Activated CD8-positive, alpha-beta memory T cell treated with anti-CD3 and anti-CD28 coated beads for 48 hours (primary cell): ENCODE data around the gene ANO9.
"Not testable (repeated sequence)": the region's sequence is repeated elsewhere in the genome, so short reads cannot be mapped to it uniquely, and the experiment has no call there.

Experiments used
- DNase-seq, 3 experiments: peaks; one replicate each; pipeline ENCODE4 v3.0.0-alpha.2; 2020; ENCODE audit warnings: low read depth in 2 of 3, low spot score in 2 of 3

Gene ANO9

DNA sequence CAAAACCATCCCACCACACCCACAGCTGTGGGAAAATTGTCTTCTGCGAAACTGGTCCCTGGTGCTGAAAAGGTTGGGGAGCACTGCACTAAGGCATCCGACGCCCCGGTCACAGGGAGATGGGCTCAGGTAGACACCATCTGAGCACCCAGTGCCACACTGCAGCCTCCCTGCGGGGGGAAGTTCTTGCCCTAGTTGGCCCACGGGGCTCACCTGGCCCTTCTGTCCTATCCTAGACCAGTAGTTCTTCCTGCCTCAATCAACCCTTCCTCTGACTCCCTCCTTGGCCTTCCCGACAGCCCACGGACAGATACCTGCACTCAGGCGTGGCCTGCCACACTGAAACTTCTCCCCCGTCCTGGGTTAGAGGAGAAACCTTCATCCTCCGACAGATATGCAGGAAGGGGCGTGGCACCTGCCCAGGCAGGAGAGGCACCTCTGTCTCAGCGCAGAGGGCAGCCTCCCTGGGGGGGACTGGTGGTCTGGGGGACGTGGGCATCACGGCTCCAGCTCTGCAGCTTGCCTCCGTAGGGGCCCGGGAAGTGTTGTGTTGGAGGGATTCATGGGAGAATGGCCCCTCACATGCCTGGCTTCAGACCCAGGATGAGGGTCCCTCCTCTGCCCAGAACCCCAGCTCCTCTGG lies 4.5 kb downstream of the ANO9 start:
- DNase-seq, result no peak

DNA sequence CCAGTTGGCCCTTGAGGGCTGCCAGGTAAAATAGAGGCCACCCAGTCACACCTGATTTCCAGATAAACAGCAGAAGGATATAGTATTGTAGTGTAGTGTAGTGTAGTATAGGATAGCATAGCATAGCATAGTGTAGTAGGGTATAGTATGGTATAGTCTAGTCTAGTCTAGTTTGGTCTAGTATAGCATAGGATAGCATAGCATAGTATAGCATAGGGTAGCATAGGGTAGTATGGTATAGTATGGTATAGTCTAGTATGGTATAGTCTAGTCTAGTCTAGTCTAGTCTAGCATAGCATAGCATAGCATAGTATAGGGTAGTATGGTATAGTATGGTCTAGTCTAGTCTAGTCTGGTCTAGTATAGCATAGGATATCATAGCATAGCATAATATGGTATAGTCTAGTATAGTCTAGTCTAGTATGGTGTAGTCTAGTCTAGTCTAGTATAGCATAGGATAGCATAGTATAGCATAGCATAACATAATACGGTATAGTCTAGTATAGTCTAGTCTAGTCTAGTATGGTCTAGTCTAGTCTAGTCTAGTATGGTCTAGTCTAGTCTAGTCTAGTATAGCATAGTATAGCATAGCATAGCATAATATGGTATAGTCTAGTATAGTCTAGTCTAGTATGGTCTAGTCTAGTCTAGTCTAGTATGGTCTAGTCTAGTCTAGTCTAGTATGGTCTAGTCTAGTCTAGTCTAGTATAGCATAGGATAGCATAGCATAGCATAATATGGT lies 6.6 kb downstream of the ANO9 start:
- not testable (repeated sequence) for DNase-seq

DNA sequence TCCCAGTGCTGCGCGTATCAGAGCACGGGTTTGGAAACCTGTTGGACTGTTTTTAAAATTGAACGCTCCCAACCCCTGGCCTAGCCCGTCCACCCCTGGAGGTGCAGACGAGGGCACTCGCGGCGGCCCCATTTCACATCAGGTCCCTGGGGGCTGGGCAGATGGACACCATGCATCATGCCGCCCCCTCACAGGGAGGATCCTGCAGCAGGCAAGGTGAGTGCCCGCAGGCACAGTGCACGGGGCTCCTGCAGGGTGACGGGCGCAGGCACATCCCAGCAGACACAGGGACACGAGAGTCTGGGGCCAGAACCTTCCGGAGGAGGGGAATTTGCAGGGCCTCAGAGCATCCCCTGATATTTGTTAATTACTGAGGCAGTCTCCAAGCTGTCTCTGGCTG lies 7.3 kb downstream of the ANO9 start:
- no peak for DNase-seq

DNA sequence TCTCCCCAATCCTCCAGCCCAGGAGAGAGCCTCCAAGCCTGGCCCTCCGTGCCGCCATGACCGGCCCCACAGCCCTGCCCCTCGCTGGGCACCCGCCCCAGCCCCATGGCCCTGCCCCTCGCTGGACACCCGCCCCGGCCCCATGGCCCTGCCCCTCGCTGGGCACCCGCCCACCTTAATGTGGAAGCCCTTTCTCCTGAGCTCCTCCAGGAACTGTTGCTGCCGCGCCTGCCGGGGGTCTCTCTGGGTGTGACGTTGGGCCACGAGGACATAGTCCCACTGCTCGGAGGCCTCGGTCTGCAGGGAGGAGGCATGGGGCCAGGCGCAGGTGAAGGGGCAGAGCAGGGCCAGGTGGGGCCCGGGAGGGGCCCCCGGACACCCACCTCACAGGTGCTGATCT lies 8.2 kb downstream of the ANO9 start:
- no peak for DNase-seq

DNA sequence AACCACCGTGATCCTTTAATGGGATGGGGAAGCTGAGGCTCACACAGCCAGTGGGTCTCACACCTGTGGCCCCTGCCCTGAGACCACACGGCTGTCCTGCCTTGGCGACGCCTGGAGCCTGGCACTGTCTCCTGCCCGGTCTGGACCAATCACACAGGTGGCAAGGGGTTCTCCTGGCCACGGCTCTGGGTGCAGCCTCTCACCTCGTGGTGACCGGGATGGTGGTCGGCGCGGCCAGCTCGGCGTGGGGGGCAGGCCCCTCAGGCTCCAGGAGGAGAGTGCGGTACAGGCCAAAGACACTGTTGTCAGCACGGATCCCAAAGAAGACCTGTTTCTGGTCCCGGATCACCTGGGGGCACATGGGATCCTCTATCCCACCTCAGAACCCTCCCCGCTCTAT lies 8.7 kb downstream of the ANO9 start:
- no peak for DNase-seq

DNA sequence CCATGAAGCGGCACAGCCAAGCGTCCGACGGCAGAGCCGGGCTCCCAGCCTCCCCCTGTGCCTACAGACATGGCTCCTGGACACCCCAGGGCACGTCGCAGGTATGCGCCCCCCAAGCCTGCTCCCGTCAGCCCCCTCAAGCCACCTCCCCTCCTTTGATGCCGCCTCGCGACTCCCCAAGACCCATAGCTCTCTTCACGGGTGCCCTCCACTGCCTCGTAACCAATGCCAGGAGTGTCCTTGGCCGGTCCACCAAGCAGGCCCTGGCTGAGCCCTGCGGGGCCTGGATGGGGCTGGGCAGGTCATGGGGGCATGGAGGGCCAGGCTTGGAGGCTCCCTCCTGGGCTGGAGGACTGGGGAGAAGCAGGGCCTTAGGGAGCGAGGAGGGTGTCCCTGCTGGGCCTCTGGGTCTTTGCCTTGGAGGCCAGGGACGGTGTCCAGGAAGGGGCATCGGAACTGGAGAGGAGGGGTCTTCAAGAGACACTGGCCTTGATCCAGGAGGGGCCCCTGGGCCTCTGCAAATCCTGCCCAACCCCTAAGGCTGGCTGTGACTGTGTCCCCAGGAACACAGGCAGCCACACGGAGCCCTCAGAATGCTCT lies 9.2 kb downstream of the ANO9 start:
- DNase-seq, result no peak

DNA sequence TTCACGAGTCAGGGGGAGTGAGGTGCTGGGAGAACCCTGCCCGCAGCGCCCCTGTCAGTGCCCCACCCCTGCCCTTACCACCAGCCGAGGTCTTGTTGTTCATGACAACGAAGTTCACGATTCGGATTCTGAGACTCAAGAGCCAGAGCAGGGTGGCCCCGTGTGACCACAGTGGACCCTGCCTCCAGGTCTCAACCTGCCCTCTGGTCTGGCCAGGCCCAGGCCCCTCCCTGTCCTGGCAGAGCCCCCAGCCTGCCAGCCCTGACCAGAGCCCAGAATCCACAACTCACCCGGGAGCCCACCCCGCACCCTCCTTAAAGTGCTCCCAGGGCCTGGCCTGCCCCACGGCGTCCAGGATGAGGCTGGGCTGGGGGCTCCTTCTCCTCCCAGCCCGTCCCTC lies 9.9 kb downstream of the ANO9 start:
- no peak for DNase-seq

DNA sequence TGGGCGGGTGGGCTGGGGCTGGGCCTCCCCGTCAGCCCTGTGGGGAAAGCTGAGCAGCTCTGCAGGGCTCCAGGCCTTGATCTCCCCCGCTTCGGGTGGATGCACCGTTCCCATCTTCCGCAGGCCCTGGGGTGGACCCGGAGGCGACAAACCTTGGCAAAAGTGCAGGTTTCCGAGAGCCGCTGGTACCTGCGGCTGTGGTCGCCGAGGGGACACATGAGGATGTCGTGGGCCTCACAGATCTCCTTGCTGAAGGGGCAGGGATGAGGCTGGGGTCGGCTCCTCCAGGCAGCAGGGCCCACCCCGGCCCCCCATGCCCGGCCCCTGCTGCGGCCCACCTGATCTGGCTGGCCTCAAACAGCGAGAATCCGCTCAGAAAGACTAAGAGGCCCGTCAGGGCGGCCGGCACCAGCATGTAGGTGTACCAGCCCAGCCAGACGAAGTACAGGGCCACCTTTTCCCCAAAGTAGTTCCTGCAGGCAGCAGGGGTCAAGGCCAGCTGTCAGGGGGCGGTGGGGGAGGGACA lies 11.8 kb downstream of the ANO9 start:
- no peak for DNase-seq

DNA sequence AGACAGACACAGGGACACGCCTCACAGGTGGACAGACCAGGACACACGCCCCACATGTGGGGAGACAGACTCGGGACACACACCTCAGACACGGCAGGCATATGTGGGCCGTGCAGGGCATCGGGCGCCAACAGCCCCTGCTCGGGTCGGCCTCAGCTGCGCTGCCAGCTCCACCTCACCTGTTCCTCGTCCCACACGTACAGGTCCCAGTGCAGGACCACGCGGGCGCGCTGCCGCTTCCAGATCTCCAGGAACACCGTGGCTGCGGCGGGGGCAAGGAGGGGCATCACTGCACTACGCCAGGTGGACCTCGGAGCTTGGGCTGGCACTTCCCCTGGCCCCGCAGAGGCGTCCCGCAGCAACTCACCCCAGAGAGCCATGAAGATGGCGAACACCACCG lies 12.4 kb downstream of the ANO9 start:
- DNase-seq, result no peak

DNA sequence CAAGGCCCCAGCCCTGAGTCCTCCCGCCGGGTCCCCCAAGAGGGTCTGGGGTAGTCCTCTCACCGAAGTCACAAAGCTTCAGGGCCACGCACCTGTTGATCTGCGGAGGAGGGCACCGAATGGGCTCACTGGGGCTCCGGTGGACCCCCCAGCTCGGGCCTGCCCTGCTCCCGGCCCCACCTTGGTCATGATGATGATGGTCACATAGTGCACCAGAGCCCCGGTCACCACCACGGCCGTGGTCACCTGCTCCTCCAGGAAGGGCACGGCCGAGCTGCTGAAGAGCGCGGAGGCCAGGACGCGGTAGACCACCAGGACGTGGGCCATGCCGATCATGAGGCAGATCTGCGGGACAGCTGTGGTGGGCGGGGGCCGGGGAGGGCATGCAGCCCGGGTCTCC lies 13.5 kb downstream of the ANO9 start:
- DNase-seq, result no peak

DNA sequence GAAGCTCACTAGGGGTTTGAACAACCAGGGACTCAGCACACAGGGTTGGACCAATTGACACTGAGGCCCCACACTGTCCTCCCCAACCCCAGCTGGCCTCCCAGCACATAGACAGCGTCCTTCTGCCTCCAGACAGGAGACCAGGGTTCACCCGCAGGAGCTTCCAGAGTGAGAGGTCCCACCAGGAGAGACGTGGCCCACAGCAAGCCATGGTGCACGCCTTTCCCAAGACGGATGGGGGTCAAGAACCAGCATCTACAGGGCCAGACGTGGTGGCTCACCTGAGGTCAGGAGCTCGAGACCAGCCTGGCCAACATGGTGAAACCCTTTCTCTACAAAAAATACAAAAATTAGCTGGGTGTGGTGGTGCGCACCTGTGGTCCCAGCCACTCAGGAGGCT lies 15.0 kb downstream of the ANO9 start:
- DNase-seq, result no peak

DNA sequence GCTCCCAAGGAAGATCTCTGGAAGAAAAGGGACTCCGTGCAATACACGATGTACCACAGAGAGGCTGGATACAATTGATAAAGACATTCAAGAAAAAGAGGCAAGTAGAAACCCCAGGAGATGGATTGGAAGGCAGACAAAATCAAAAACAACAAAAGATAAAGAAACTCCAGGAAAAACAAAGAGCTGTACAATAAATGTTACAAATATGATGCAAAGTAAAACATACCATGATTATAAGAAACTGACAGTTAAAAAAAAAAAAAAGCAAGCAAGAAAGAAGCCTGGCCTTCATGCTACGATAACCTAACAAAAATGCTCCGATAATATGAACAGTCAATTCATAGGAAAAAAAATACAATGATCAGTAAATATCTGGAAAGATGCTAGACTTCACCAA lies 16.5 kb downstream of the ANO9 start:
- DNase-seq, result no peak

DNA sequence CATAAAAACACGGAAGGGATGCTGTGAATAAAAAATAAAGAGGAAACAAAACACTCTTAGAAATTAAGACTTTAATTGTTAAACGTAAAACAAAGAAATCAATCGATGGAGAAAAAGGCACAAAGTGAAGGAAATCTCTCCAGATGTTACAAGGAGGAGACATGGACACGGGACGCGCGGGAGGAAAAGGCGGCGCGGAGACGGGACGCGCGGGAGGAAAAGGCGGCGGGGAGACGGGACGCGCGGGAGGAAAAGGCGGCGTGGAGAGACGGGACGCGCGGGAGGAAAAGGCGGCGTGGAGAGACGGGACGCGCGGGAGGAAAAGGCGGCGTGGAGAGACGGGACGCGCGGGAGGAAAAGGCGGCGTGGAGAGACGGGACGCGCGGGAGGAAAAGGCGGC lies 17.0 kb downstream of the ANO9 start:
- not testable (repeated sequence) for DNase-seq

DNA sequence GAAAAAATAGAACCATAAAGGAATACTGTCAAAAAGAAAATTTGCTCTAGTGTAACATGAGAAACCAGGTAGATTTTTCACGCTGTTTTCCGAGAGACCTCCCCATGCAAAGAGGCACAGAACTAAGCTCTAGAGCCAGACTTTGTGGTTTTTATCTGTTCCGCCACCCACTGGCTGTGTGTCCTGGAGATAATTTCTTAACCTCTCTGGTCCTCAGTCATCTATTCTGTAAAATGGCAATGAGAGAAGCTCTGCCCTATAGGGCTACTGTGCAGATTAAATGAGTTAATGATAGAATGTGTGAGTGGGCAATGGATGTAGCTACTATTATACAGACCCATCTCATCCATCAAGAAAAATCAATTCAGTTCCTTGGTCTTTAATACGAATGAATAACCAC lies 17.6 kb downstream of the ANO9 start:
- DNase-seq, result no peak

DNA sequence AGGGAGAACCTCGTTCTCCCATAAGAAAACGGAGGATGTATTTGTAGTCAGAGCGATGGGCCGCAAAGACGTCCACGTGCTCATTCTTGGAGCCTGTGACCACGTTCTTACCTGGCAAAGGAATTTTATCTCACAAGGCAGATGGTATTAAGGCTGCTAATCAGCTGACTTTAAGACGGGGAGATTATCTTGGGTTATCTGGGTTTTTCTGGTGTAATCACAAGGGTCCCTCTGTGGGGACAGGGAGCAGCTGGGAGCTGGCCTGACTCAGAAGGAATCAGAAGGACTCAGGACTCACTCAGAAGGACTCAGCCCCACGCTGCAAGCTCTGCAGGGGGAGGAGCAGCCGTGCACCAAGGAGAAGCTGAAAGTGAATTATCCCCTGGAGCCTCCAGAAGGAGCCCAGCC lies 19.6 kb downstream of the ANO9 start:
- no peak for DNase-seq

DNA sequence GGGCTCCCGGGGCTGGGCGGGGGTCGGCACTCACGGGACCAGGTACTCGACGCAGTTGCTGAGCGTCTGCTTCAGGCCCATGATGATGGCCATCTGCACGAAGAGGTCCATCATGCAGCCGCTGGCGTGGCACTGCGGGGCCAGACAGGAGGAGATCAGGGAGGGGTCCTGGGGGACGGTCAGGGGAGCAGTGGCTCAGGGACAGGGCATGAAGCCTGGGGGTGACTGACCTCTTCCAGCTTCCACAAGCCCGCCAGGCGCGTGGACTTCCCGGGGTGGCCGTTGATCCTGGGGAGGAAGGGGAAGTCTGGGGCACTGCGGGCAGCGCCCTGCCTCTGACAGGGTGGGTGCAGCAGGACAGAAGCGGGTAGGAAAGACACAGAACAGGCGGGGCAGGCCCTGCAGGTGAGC lies 20.9 kb downstream of the ANO9 start:
- DNase-seq, result no peak

DNA sequence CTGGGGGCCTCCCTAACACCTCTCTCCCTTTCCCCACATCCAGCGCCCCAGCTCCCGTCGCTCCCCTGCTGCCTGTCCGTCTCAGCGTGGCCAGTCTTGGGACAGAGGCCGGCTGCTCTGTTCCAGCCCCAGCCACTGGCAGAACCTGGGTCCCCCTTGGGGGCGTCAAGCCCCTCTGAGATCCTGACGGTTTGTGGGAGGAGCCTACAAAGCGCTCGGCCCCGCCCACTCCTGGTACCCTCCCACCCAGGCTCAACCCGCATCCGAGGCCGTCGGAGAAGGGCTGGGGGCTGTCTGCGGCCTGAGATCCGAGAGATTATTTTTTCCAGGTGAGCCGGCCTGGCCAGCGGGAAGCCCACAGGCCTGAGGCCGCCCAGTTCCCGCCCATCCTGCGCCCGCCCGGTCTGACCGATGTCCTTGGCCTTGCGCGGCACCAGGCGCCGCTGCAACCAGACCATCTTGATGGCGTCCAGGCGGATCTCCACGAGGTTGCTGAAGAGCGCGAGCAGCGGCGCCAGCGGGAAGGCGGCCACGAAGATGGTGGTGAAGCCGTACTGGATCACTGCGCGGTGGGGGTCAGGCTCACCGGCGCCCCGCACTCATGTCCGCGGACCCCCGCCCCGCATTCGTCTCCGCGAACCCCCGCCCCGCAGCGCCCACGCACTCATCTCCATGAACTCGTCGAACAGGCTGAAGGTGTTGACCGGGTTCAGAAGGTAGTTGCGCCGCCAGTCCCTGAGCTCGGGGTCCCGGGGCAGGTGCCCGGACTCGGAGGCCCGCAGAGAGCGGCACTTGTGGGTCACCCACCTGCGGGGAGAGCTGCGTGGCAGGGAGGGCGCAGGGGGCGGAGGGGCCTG lies 21.5 kb downstream of the ANO9 start:
- DNase-seq, result no peak

DNA sequence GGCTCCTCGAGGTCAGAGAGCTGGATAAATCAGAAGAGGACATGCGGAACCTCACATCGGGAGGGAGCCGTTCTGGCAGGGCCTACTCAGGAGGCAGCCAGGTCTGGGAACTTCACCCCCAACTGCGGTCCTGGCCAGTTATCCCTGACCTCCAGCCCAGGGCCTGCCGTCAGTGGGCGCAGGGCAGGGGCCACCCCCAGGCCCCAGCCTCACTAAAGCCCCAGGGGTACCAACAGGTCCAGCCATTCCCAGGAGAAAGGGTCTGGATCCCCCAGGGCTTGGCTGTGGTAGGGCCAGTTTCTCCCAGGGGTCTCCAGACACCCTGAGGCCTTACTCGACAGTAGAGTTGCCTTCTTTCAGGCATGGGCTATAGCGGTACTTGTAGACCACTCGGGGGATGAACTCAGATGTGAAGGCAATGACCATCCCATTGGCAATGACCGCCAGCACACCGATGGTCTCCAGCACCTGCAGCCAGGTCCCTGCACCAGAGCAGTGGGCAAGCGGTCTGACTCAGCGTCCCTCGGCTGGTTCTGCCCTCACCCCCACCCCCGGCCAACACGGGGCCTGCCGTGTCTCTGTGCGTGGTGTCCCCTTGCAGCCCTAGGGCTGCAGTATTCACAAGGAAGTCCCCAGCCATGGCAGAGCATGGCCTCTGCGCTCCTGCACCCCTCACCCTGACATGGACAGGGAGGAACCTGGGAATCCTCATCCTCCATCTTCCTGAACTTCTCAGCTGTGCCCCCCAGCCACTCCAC lies 22.4 kb downstream of the ANO9 start:
- DNase-seq, result no peak

DNA sequence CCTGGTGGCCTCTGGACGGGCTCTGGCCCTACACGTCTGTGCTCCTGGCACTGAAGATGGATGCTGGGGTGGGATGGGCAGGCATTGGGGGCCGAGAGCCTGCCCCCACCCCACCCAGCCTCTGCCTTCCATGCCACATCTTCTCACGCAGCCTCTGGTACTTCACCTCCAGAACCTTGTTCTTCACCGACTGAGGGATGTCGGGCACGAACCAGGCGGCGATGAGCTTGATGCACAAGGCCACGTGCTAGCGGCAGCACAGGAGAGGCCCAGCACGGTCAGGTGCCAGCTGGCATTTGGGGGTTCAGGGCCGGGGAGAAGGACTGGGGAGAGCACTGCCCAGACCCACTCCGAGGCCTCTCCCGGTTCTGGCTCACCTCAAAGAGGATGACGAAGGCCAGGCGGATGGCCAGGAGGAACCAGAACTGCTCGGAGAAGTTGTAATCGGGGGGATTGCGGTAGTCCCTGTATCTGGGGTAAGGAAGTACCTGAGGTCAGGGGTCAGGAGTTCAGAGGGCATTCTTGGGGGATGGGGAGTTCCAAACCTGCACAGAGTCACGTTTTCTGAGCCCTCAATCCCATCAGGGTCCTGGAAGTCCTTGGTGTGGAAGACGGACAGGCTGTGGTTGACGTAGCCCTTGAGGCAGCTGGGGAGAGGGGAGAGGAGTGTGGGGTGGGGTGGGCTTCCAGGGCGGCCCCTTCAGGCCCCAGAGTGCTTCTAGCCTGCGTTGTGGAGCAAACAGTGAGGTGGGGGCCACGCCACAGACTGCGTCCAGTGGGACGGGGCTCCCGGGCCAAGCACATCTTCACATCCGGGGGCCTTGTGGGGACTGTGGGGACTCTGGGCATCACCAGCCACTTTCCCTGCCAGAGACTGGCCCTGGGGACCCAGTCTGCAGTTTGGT lies 23.2 kb downstream of the ANO9 start:
- no peak for DNase-seq
